Retinal pigment epithelial cell (primary cell): ENCODE data around the gene CFAP73.
"Not testable (repeated sequence)": the region's sequence is repeated elsewhere in the genome, so short reads cannot be mapped to it uniquely, and the experiment has no call there.

Source experiments
- DNase-seq: peaks from one replicate; pipeline ENCODE4 v3.0.0-alpha.2; 2010; ENCODE audit warnings: low read depth
- H3K4me3 ChIP-seq: 2 replicates; pipeline ENCODE4 v1.5.1; 2011; ENCODE audit warnings: mild to moderate bottlenecking, low read length, control low read depth, moderate library complexity
- CTCF ChIP-seq: conservative IDR thresholded peaks from 2 replicates; pipeline ENCODE4 v1.5.1; 2011; ENCODE audit warnings: low read depth, low read length, control low read depth, inconsistent platforms

CFAP73 gene

GRCh38 chr12:113112043-113112899, 37.3 kb upstream of the CFAP73 start:
- TF ChIP-seq CTCF, result no peak
- no peak overlapping the region for H3K4me3 ChIP-seq
- no peak for DNase-seq

GRCh38 chr12:113113397-113113796, 36.1 kb upstream of the CFAP73 start:
- DNase-seq, result no peak
- H3K4me3 ChIP-seq, result no peak overlapping the region
- TF ChIP-seq CTCF, result no peak

GRCh38 chr12:113114447-113115178, 34.9 kb upstream of the CFAP73 start:
- DNase-seq, result no peak
- H3K4me3 ChIP-seq, result no peak overlapping the region
- TF ChIP-seq CTCF, result no peak

GRCh38 chr12:113115455-113116126, 33.9 kb upstream of the CFAP73 start:
- TF ChIP-seq CTCF, result no peak
- H3K4me3 ChIP-seq, result no peak overlapping the region
- DNase-seq, result no peak

GRCh38 chr12:113116875-113117274, 32.6 kb upstream of the CFAP73 start:
- H3K4me3 ChIP-seq, result no peak overlapping the region
- no peak for DNase-seq
- no peak for TF ChIP-seq CTCF

GRCh38 chr12:113117684-113118083, 31.8 kb upstream of the CFAP73 start:
- not testable (repeated sequence) for H3K4me3 ChIP-seq, DNase-seq

GRCh38 chr12:113118142-113118541, 31.4 kb upstream of the CFAP73 start:
- TF ChIP-seq CTCF, result no peak
- no peak overlapping the region for H3K4me3 ChIP-seq
- DNase-seq, result no peak
